ENCODE data around the gene LRRC39.

The LRRC39 gene

DNA sequence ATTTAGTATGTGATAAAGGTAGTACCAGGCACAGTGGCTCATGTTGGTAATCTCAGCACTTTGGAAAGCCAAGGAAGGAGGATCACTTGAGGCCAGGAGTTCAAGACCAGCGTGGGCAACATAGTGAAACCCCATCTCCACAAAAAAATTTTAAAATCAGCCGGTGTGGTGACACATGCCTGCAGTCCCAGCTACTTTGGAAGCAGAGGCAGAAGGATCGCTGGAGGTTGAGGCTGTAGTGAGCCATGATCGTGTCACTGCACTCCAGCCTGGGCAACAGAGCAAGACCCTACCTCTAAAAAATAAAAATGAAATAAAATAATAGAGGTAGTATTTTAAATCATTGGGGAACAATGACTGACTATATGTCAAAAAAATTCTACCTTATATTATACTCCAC, 62.5 kb downstream of the LRRC39 start:
- H4K20me1 ChIP-seq (ENCODE audit: insufficient read depth, low read length, poor library complexity, severe bottlenecking), result no peaks in the 10 kb centered on the region
- H3K27me3 ChIP-seq (ENCODE audit: insufficient read depth, low read length, poor library complexity, severe bottlenecking), result no peaks in the 10 kb centered on the region
- H3K4me1 ChIP-seq (ENCODE audit: insufficient read depth, low read length, poor library complexity, severe bottlenecking), result no peaks in the 10 kb centered on the region
- H3K36me3 ChIP-seq (ENCODE audit: insufficient read depth, low read length), result peaks cover 40% of the 10 kb centered on the region
- H3K9ac ChIP-seq (ENCODE audit: low read depth, low read length, poor library complexity, severe bottlenecking), result no peak overlapping the region
- TF ChIP-seq EZH2phosphoT487 (IDR thresholded peaks at IDR 0.05; ENCODE audit: borderline replicate concordance), result no peak
- TF ChIP-seq, protein P1, sequence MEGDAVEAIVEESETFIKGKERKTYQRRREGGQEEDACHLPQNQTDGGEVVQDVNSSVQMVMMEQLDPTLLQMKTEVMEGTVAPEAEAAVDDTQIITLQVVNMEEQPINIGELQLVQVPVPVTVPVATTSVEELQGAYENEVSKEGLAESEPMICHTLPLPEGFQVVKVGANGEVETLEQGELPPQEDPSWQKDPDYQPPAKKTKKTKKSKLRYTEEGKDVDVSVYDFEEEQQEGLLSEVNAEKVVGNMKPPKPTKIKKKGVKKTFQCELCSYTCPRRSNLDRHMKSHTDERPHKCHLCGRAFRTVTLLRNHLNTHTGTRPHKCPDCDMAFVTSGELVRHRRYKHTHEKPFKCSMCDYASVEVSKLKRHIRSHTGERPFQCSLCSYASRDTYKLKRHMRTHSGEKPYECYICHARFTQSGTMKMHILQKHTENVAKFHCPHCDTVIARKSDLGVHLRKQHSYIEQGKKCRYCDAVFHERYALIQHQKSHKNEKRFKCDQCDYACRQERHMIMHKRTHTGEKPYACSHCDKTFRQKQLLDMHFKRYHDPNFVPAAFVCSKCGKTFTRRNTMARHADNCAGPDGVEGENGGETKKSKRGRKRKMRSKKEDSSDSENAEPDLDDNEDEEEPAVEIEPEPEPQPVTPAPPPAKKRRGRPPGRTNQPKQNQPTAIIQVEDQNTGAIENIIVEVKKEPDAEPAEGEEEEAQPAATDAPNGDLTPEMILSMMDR (conservative IDR thresholded peaks at IDR 0.05; ENCODE audit: low read length), result no peak
- H3K79me2 ChIP-seq (ENCODE audit: insufficient read depth, low read length), result no peaks in the 10 kb centered on the region
- no peaks in the 10 kb centered on the region for H3K9me3 ChIP-seq (ENCODE audit: insufficient read depth, low read depth, low read length)
- H2AFZ ChIP-seq (ENCODE audit: low read length), result no peak overlapping the region
- H3K9me2 ChIP-seq (replicated peaks; ENCODE audit: low read depth, low read length), result no peaks in the 10 kb centered on the region
- H3K4me3 ChIP-seq (ENCODE audit: low read length, poor library complexity, severe bottlenecking), result no peak overlapping the region
- H3K4me2 ChIP-seq (ENCODE audit: low read depth, low read length, poor library complexity, severe bottlenecking), result no peak overlapping the region
- H3F3A ChIP-seq (ENCODE audit: low read depth), result no peaks in the 10 kb centered on the region

DNA sequence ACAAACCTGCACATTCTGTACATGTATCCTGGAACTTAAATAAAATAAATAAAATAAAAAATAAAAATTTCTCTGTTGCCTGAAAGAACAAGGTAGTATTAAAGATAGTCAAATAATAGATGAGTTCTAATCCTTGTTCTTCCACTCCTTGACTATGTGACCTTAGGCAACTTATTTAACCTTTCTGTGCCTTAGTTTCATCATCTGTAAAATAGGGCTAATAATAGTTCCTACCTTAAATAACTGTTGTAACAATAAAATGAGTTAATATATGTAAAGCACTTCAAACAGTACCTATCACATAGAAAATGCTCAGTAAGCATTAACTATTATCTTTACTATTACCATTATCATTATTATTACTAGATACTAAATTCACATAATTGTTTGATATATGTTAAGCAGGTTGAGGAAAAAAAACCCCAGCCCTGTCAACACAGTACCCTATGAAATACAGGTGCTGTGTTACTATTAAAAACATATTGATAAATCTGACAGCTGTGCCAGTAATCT, 68.4 kb downstream of the LRRC39 start:
- Histone ChIP-seq H3K9me3 (ENCODE audit: insufficient read depth, low read depth, low read length) (no peaks in the 10 kb centered on the region), H3K79me2 (ENCODE audit: insufficient read depth, low read length) (no peaks in the 10 kb centered on the region), H3K36me3 (ENCODE audit: insufficient read depth, low read length) (peaks cover 54% of the 10 kb centered on the region), H4K20me1 (ENCODE audit: insufficient read depth, low read length, poor library complexity, severe bottlenecking) (no peaks in the 10 kb centered on the region), H3K27me3 (ENCODE audit: insufficient read depth, low read length, poor library complexity, severe bottlenecking) (no peaks in the 10 kb centered on the region), H3F3A (ENCODE audit: low read depth) (no peaks in the 10 kb centered on the region), H3K4me1 (ENCODE audit: insufficient read depth, low read length, poor library complexity, severe bottlenecking) (no peaks in the 10 kb centered on the region), H2AFZ (ENCODE audit: low read length) (no peak overlapping the region), H3K4me2 (ENCODE audit: low read depth, low read length, poor library complexity, severe bottlenecking) (no peak overlapping the region), H3K9ac (ENCODE audit: low read depth, low read length, poor library complexity, severe bottlenecking) (no peak overlapping the region), H3K4me3 (ENCODE audit: low read length, poor library complexity, severe bottlenecking) (no peak overlapping the region), H3K9me2 (replicated peaks; ENCODE audit: low read depth, low read length) (no peaks in the 10 kb centered on the region)
- TF ChIP-seq, protein P1 (conservative IDR thresholded peaks at IDR 0.05; ENCODE audit: low read length), result no peak
- no peak for TF ChIP-seq EZH2phosphoT487 (IDR thresholded peaks at IDR 0.05; ENCODE audit: borderline replicate concordance)

DNA sequence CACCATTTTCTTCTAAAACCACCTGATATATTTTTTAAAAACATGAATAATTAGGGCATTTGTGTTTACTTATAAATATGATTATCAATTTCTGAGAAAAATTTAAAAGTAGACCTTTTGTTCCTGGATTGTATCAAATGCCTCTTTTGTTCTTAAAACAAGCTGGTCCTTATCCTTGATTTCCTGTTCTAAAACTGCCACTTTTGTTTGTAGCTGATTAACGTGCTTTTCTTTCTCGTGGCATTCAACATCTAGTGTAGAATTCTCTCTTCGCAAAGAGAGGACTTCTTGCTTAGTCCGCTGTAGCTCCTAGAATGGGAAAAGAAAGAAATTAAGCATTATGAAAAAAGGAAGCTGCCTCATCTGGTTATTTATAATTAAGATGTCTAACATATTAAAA, 70.4 kb downstream of the LRRC39 start:
- Histone ChIP-seq H3K79me2 (ENCODE audit: insufficient read depth, low read length) (no peaks in the 10 kb centered on the region), H3K36me3 (ENCODE audit: insufficient read depth, low read length) (peaks cover 69% of the 10 kb centered on the region), H3F3A (ENCODE audit: low read depth) (no peaks in the 10 kb centered on the region), H3K4me3 (ENCODE audit: low read length, poor library complexity, severe bottlenecking) (no peak overlapping the region), H4K20me1 (ENCODE audit: insufficient read depth, low read length, poor library complexity, severe bottlenecking) (no peaks in the 10 kb centered on the region), H2AFZ (ENCODE audit: low read length) (no peak overlapping the region), H3K4me2 (ENCODE audit: low read depth, low read length, poor library complexity, severe bottlenecking) (no peak overlapping the region), H3K27me3 (ENCODE audit: insufficient read depth, low read length, poor library complexity, severe bottlenecking) (no peaks in the 10 kb centered on the region), H3K9ac (ENCODE audit: low read depth, low read length, poor library complexity, severe bottlenecking) (no peak overlapping the region), H3K9me3 (ENCODE audit: insufficient read depth, low read depth, low read length) (no peaks in the 10 kb centered on the region), H3K4me1 (ENCODE audit: insufficient read depth, low read length, poor library complexity, severe bottlenecking) (no peaks in the 10 kb centered on the region), H3K9me2 (replicated peaks; ENCODE audit: low read depth, low read length) (no peaks in the 10 kb centered on the region)
- TF ChIP-seq EZH2phosphoT487 (IDR thresholded peaks at IDR 0.05; ENCODE audit: borderline replicate concordance), result no peak
- TF ChIP-seq, protein P1 (conservative IDR thresholded peaks at IDR 0.05; ENCODE audit: low read length), result no peak

All from Loucy (cell line).